Muscle layer of duodenum (tissue), 2 donors: ENCODE measurements around the gene CYP4B1.

Experiments used
- H3K27ac ChIP-seq: one replicate; pipeline ENCODE4 v1.7.0; 2013; ENCODE audit warnings: mild to moderate bottlenecking, low read length
- H3K27me3 ChIP-seq: one replicate; pipeline ENCODE4 v1.7.0; 2013; ENCODE audit warnings: low read depth, mild to moderate bottlenecking, control low read depth, low read length
- H3K36me3 ChIP-seq, 2 donors: one replicate each; pipeline ENCODE4 v1.7.0; 2013; ENCODE audit warnings: low read length in 2 of 2, control low read depth in 1 of 2, mild to moderate bottlenecking in 1 of 2; ENCODE audit not compliant: insufficient read depth in 2 of 2, control insufficient read depth in 1 of 2
- H3K4me1 ChIP-seq, 2 donors: one replicate each; pipeline ENCODE4 v1.7.0; 2013; ENCODE audit warnings: low read length in 2 of 2, mild to moderate bottlenecking in 2 of 2, control low read depth in 1 of 2, moderate library complexity in 1 of 2; ENCODE audit not compliant: insufficient read depth in 2 of 2, control insufficient read depth in 1 of 2
- H3K4me3 ChIP-seq, 2 donors: one replicate each; pipeline ENCODE4 v1.7.0; 2013; ENCODE audit warnings: low read length in 2 of 2, low read depth in 1 of 2, mild to moderate bottlenecking in 1 of 2
- H3K9me3 ChIP-seq, 2 donors: one replicate each; pipeline ENCODE4 v1.7.0; 2013; ENCODE audit warnings: low read length in 2 of 2, control low read depth in 1 of 2, mild to moderate bottlenecking in 1 of 2; ENCODE audit not compliant: control insufficient read depth in 1 of 2
- donor health status: healthy.

The CYP4B1 gene

GRCh38 chr1:46797696-46798470 is 963 bp upstream of the CYP4B1 start:
- Histone ChIP-seq H3K4me1 (peaks cover 0 to 5% of the 10 kb centered on the region in 2 donors), H3K36me3 (no peaks in the 10 kb centered on the region), H3K27me3 (no peaks in the 10 kb centered on the region), H3K27ac (no peak overlapping the region), H3K9me3 (no peaks in the 10 kb centered on the region), H3K4me3 (no peak overlapping the region)

- no peak overlapping the region for H3K4me3 ChIP-seq
- no peak overlapping the region for H3K27ac ChIP-seq
- no peaks in the 10 kb centered on the region for H3K36me3 ChIP-seq
- H3K27me3 ChIP-seq = no peaks in the 10 kb centered on the region
- no peaks in the 10 kb centered on the region for H3K9me3 ChIP-seq
- H3K4me1 ChIP-seq = peaks cover 0 to 5% of the 10 kb centered on the region in 2 donors
Measured at GRCh38 chr1:46800742-46801141, 1.9 kb downstream of the CYP4B1 start.

- peaks cover 0 to 5% of the 10 kb centered on the region in 2 donors for H3K4me1 ChIP-seq
- no peaks in the 10 kb centered on the region for H3K9me3 ChIP-seq
- H3K27ac ChIP-seq = no peak overlapping the region
- no peak overlapping the region for H3K4me3 ChIP-seq
- no peaks in the 10 kb centered on the region for H3K36me3 ChIP-seq
- no peaks in the 10 kb centered on the region for H3K27me3 ChIP-seq
Measured at GRCh38 chr1:46801323-46802055, 2.6 kb downstream of the CYP4B1 start.

- H3K4me3 ChIP-seq = no peak overlapping the region
Measured at GRCh38 chr1:46802081-46802480, 3.2 kb downstream of the CYP4B1 start.

GRCh38 chr1:46802901-46803574 is 4.2 kb downstream of the CYP4B1 start:
- H3K27me3 ChIP-seq = no peaks in the 10 kb centered on the region
- H3K4me3 ChIP-seq = no peak overlapping the region
- no peaks in the 10 kb centered on the region for H3K9me3 ChIP-seq
- H3K4me1 ChIP-seq = peaks cover 0 to 5% of the 10 kb centered on the region in 2 donors
- no peaks in the 10 kb centered on the region for H3K36me3 ChIP-seq
- no peak overlapping the region for H3K27ac ChIP-seq

More at GRCh38 chr1:46802081-46802480, 3.2 kb downstream of the CYP4B1 start:
- H3K9me3 ChIP-seq = no peaks in the 10 kb centered on the region
- no peaks in the 10 kb centered on the region for H3K36me3 ChIP-seq
- peaks cover 0 to 5% of the 10 kb centered on the region in 2 donors for H3K4me1 ChIP-seq
- H3K27me3 ChIP-seq = no peaks in the 10 kb centered on the region
- no peak overlapping the region for H3K27ac ChIP-seq

- no peaks in the 10 kb centered on the region for H3K36me3 ChIP-seq
- no peaks in the 10 kb centered on the region for H3K4me1 ChIP-seq
- no peaks in the 10 kb centered on the region for H3K27me3 ChIP-seq
- H3K27ac ChIP-seq = no peak overlapping the region
- no peaks in the 10 kb centered on the region for H3K9me3 ChIP-seq
- H3K4me3 ChIP-seq = no peak overlapping the region
Measured at GRCh38 chr1:46804027-46804889, 5.4 kb downstream of the CYP4B1 start.

- no peaks in the 10 kb centered on the region for H3K9me3 ChIP-seq
- H3K4me3 ChIP-seq = no peak overlapping the region
- H3K27ac ChIP-seq = no peak overlapping the region
- no peaks in the 10 kb centered on the region for H3K36me3 ChIP-seq
- H3K4me1 ChIP-seq = no peaks in the 10 kb centered on the region
- H3K27me3 ChIP-seq = no peaks in the 10 kb centered on the region
Measured at GRCh38 chr1:46804926-46805325, 6.1 kb downstream of the CYP4B1 start.

GRCh38 chr1:46805755-46806154 is 6.9 kb downstream of the CYP4B1 start:
- no peaks in the 10 kb centered on the region for H3K36me3 ChIP-seq
- H3K4me1 ChIP-seq = no peaks in the 10 kb centered on the region
- H3K27ac ChIP-seq = peak overlapping the region; percentile 62
- no peak overlapping the region for H3K4me3 ChIP-seq
- no peaks in the 10 kb centered on the region for H3K9me3 ChIP-seq
- no peaks in the 10 kb centered on the region for H3K27me3 ChIP-seq

- Histone ChIP-seq H3K4me3 (no peak overlapping the region), H3K27me3 (no peaks in the 10 kb centered on the region), H3K27ac (peak overlapping the region; percentile 62), H3K4me1 (no peaks in the 10 kb centered on the region), H3K36me3 (no peaks in the 10 kb centered on the region), H3K9me3 (no peaks in the 10 kb centered on the region)
Measured at GRCh38 chr1:46806196-46807020, 7.6 kb downstream of the CYP4B1 start.
